ENCODE measurements around the gene CASK.

CASK gene

DNA sequence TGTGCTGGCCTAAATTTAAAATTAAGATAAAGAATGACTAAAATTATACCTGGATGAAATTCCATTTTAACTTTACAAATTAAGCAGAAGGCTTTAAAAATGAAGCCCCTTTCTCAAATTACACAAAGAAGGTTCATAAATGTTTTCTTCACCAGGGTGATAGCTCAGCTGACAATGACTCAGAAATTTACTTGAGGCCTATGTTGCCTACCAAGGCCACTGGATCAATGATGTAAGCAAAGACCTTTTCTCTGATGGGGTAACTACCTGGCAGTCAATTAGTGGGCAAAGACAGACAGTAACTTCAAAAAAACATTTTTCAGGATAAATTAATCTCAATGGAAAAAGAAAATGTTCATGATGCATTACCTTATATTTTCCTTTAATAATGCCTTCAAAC, 258.4 kb downstream of the CASK start:
- DNase-seq (ENCODE audit: extremely low spot score): no peak
- TF ChIP-seq, protein P1, sequence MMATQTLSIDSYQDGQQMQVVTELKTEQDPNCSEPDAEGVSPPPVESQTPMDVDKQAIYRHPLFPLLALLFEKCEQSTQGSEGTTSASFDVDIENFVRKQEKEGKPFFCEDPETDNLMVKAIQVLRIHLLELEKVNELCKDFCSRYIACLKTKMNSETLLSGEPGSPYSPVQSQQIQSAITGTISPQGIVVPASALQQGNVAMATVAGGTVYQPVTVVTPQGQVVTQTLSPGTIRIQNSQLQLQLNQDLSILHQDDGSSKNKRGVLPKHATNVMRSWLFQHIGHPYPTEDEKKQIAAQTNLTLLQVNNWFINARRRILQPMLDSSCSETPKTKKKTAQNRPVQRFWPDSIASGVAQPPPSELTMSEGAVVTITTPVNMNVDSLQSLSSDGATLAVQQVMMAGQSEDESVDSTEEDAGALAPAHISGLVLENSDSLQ (IDR thresholded peaks at IDR 0.05): no peak
- TF ChIP-seq HDGF (IDR thresholded peaks at IDR 0.05; ENCODE audit: borderline replicate concordance) (no peak), FOXK2 (IDR thresholded peaks at IDR 0.05) (no peak), LEF1 (IDR thresholded peaks at IDR 0.05; ENCODE audit: borderline replicate concordance) (no peak), NFRKB (IDR thresholded peaks at IDR 0.05) (no peak), BHLHE40 (IDR thresholded peaks at IDR 0.05; ENCODE audit: borderline replicate concordance) (no peak), L3MBTL2 (conservative IDR thresholded peaks at IDR 0.05) (no peak), ZNF384 (IDR thresholded peaks at IDR 0.05) (no peak), ELF4 (IDR thresholded peaks at IDR 0.05) (no peak), SP1 (IDR thresholded peaks at IDR 0.05) (no peak), TARDBP (IDR thresholded peaks at IDR 0.05) (no peak), SUZ12 (IDR thresholded peaks at IDR 0.05) (no peak), FOXM1 (IDR thresholded peaks at IDR 0.05; ENCODE audit: borderline replicate concordance) (no peak), CTBP1 (IDR thresholded peaks at IDR 0.05; ENCODE audit: borderline replicate concordance) (no peak), FOXA1 (IDR thresholded peaks at IDR 0.05) (no peak), ARNT (IDR thresholded peaks at IDR 0.05) (no peak)
- ChIA-PET POLR2A (no interaction called here), CTCF (no interaction called here)

DNA sequence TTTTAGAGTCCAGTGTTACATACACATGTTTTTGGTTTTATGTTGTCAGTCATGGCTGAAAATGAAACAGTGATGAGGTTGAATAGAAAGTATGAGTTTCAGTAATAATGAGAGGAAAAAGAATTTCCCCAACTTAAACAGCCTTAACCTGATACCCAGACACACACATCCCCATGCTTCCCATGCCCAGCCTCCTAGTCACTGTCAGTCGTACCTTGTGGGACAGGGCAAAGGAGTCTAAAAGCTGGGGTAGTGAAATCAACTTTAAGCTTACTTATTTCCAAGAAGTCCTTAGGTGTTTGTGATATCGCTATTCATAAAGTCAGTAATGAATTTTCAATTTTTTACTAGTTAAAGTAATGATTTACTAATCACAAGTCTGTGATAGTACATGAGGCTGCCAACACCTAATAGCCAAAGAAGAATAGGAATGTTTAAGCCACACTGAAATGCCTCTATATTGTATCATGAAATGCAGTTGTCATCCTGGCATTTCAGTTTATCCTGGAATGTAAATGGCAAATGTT, 258.9 kb downstream of the CASK start:
- POLR2A ChIA-PET: no interaction called here
- TF ChIP-seq FOXA1 (IDR thresholded peaks at IDR 0.05): no peak
- TF ChIP-seq SP1 (IDR thresholded peaks at IDR 0.05): no peak
- no peak for TF ChIP-seq NFRKB (IDR thresholded peaks at IDR 0.05)
- no peak for TF ChIP-seq HDGF (IDR thresholded peaks at IDR 0.05; ENCODE audit: borderline replicate concordance)
- TF ChIP-seq ELF4 (IDR thresholded peaks at IDR 0.05): no peak
- TF ChIP-seq ZNF384 (IDR thresholded peaks at IDR 0.05): no peak
- no peak for TF ChIP-seq FOXK2 (IDR thresholded peaks at IDR 0.05)
- no peak for TF ChIP-seq CTBP1 (IDR thresholded peaks at IDR 0.05; ENCODE audit: borderline replicate concordance)
- no peak for TF ChIP-seq L3MBTL2 (conservative IDR thresholded peaks at IDR 0.05)
- TF ChIP-seq, protein P1 (IDR thresholded peaks at IDR 0.05): no peak
- no peak for TF ChIP-seq LEF1 (IDR thresholded peaks at IDR 0.05; ENCODE audit: borderline replicate concordance)
- no peak for TF ChIP-seq TARDBP (IDR thresholded peaks at IDR 0.05)
- TF ChIP-seq SUZ12 (IDR thresholded peaks at IDR 0.05): no peak
- no peak for TF ChIP-seq BHLHE40 (IDR thresholded peaks at IDR 0.05; ENCODE audit: borderline replicate concordance)
- TF ChIP-seq ARNT (IDR thresholded peaks at IDR 0.05): no peak
- TF ChIP-seq FOXM1 (IDR thresholded peaks at IDR 0.05; ENCODE audit: borderline replicate concordance): no peak
- CTCF ChIA-PET: no interaction called here
- DNase-seq (ENCODE audit: extremely low spot score): no peak

DNA sequence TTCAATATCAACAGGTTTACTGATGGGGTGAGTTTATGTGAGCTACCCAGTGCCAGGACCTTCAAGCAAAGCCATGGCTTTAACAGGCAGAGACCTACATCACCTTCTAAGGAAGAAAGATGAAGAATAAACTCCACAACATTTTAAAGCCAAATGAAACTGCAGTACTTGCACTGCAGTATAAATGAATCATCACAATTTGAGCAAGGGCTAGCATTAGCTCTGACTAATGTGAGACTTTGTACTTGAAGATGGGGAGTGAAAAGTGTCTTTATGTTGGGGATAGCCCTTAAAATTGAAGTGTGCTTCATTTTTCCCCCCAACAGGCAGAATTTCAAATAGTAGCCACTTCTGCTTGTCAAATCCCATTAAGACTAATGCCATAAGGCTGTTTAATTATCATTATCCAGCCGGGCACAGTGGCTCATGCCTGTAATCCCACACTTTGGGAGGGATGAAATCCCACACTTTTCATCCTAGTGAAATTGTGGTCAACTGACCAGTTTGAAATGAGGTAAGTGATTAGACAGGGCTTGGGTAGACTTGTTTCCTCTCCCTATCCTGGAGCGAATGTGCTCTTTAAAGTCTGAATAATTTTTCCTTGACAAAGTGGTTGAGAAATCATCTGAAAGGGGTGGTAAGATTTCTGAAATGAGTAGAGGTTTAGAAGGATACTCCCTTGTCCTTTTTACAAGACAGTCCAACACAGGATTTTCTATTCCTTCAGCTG, 261.8 kb downstream of the CASK start:
- no peak for TF ChIP-seq L3MBTL2 (conservative IDR thresholded peaks at IDR 0.05)
- no peak for DNase-seq (ENCODE audit: extremely low spot score)
- POLR2A ChIA-PET: no interaction called here
- CTCF ChIA-PET: no interaction called here

DNA sequence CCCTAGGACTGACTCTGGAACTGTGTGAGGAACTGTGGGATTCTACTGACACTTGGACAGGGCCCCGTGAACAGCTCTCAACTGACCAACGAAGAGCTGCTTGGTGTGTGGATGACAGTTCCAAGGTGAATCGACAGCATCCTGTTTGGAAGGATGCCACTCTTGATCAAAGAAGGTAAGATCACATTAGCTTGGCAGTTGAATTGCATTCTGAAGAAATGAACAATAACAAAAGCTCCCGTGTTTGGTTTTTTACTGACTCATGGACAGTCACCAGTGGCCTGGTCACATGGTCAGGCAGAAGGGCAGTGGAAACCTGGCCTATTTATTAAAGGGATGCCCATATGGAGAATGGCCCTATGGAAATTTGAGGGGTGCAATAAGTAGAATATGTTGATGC, 267.7 kb downstream of the CASK start:
- CTCF ChIA-PET: no interaction called here
- DNase-seq (ENCODE audit: extremely low spot score): no peak

DNA sequence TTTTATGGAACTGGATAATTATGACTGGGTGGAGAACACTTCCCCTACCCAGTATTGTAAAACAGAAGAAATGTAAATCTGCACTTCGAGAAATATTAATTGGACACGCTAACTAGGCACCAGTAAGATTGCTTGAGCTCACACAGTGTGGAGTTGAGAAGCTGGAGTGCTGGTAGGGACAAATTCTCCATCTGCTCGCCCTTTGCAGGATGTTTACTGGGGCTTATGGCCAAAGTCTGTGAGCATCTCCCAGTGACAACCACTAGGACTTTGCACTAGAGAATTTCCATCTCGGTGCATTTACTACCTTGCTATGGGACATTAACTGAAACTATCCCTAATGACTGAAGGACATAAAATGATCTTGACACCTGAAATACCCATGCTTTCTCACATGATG, 268.3 kb downstream of the CASK start:
- TF ChIP-seq SUZ12 (IDR thresholded peaks at IDR 0.05) (no peak), BHLHE40 (IDR thresholded peaks at IDR 0.05; ENCODE audit: borderline replicate concordance) (no peak), FOXM1 (IDR thresholded peaks at IDR 0.05; ENCODE audit: borderline replicate concordance) (no peak), ELF4 (IDR thresholded peaks at IDR 0.05) (no peak), FOXK2 (IDR thresholded peaks at IDR 0.05) (no peak), FOXA1 (IDR thresholded peaks at IDR 0.05) (no peak), ZNF384 (IDR thresholded peaks at IDR 0.05) (no peak), ARNT (IDR thresholded peaks at IDR 0.05) (no peak), LEF1 (IDR thresholded peaks at IDR 0.05; ENCODE audit: borderline replicate concordance) (no peak), TARDBP (IDR thresholded peaks at IDR 0.05) (no peak), CTBP1 (IDR thresholded peaks at IDR 0.05; ENCODE audit: borderline replicate concordance) (no peak), SP1 (IDR thresholded peaks at IDR 0.05) (no peak), L3MBTL2 (conservative IDR thresholded peaks at IDR 0.05) (no peak), NFRKB (IDR thresholded peaks at IDR 0.05) (no peak), HDGF (IDR thresholded peaks at IDR 0.05; ENCODE audit: borderline replicate concordance) (no peak)
- TF ChIP-seq, protein P1 (IDR thresholded peaks at IDR 0.05): no peak
- ChIA-PET CTCF (no interaction called here), POLR2A (no interaction called here)
- no peak for DNase-seq (ENCODE audit: extremely low spot score)

More for the DNA sequence above, 267.7 kb downstream of the CASK start:
- TF ChIP-seq NFRKB (IDR thresholded peaks at IDR 0.05) (no peak), FOXA1 (IDR thresholded peaks at IDR 0.05) (no peak), TARDBP (IDR thresholded peaks at IDR 0.05) (no peak), FOXK2 (IDR thresholded peaks at IDR 0.05) (no peak), ZNF384 (IDR thresholded peaks at IDR 0.05) (no peak), L3MBTL2 (conservative IDR thresholded peaks at IDR 0.05) (no peak), LEF1 (IDR thresholded peaks at IDR 0.05; ENCODE audit: borderline replicate concordance) (no peak), CTBP1 (IDR thresholded peaks at IDR 0.05; ENCODE audit: borderline replicate concordance) (no peak), SUZ12 (IDR thresholded peaks at IDR 0.05) (no peak), FOXM1 (IDR thresholded peaks at IDR 0.05; ENCODE audit: borderline replicate concordance) (no peak), ELF4 (IDR thresholded peaks at IDR 0.05) (no peak), SP1 (IDR thresholded peaks at IDR 0.05) (no peak), ARNT (IDR thresholded peaks at IDR 0.05) (no peak)
- TF ChIP-seq, protein P1 (IDR thresholded peaks at IDR 0.05): no peak
- POLR2A ChIA-PET: no interaction called here
